HepG2 (cell line): ENCODE data around the gene COQ7. TPM values are rescaled to one million over a fixed set of nuclear protein-coding genes. Genes with fewer than 3 reads are reported as not detected.

ENCODE experiments used
- ADNP ChIP-seq: sonication (generic); formaldehyde crosslinking; IDR thresholded peaks from 2 replicates; pipeline ENCODE4 v1.4.0; 2020; ENCODE audit warnings: missing genetic modification reagents
- AGO2 ChIP-seq: fragments of 200-400 bp; formaldehyde crosslinking; optimal IDR thresholded peaks from 2 replicates; pipeline ENCODE3; 2017; ENCODE audit warnings: mild to moderate bottlenecking, low read depth, low read length, moderate library complexity
- ARNTL ChIP-seq: sonication (generic); formaldehyde crosslinking; IDR thresholded peaks from 2 replicates; pipeline ENCODE4 v1.4.0; 2020; ENCODE audit warnings: mild to moderate bottlenecking, missing genetic modification reagents
- CC2D1A ChIP-seq: sonication (generic); formaldehyde crosslinking; IDR thresholded peaks from 2 replicates; pipeline ENCODE4 v1.8.1; 2023; ENCODE audit warnings: mild to moderate bottlenecking, missing genetic modification reagents
- ERF ChIP-seq: IDR thresholded peaks from 2 replicates; pipeline ENCODE4 v1.6.1; 2018; ENCODE audit warnings: missing biosample characterization, missing genetic modification reagents
- KAT7 ChIP-seq: IDR thresholded peaks from 2 replicates; pipeline ENCODE4 v1.6.1; 2018; ENCODE audit warnings: borderline replicate concordance, missing compliant biosample characterization
- MED13 ChIP-seq: sonication (generic); formaldehyde crosslinking; IDR thresholded peaks from 2 replicates; pipeline ENCODE4 v1.5.0; 2020; ENCODE audit warnings: missing genetic modification reagents
- NFYC ChIP-seq: IDR thresholded peaks from 2 replicates; pipeline ENCODE4 v1.6.1; 2016; ENCODE audit warnings: missing genetic modification reagents, missing compliant biosample characterization
- RCOR2 ChIP-seq: IDR thresholded peaks from 2 replicates; pipeline ENCODE4 v1.6.1; 2016; ENCODE audit warnings: missing biosample characterization, missing genetic modification reagents
- RFXANK ChIP-seq: IDR thresholded peaks from 2 replicates; pipeline ENCODE4 v1.6.1; 2016
- SALL2 ChIP-seq: sonication (generic); formaldehyde crosslinking; IDR thresholded peaks from 2 replicates; pipeline ENCODE4 v1.8.1; 2023; ENCODE audit warnings: mild to moderate bottlenecking, missing genetic modification reagents, inconsistent platforms
- SIN3B ChIP-seq: fragments of 150-350 bp; IDR thresholded peaks from 2 replicates; pipeline ENCODE4 v1.6.1; 2014; ENCODE audit warnings: low read length
- SPEN ChIP-seq: sonication (generic); formaldehyde crosslinking; IDR thresholded peaks from 2 replicates; pipeline ENCODE4 v1.5.1; 2020; ENCODE audit warnings: low read depth, mild to moderate bottlenecking, missing genetic modification reagents
- SRSF1 ChIP-seq: fragments of 200-400 bp; formaldehyde crosslinking; optimal IDR thresholded peaks from 2 replicates; pipeline ENCODE3; 2017; ENCODE audit warnings: mild to moderate bottlenecking, low read depth, low read length, moderate library complexity
- STAT5B ChIP-seq: sonication (generic); formaldehyde crosslinking; IDR thresholded peaks from 2 replicates; pipeline ENCODE4 v1.4.0; 2020; ENCODE audit warnings: missing genetic modification reagents
- TCF7L2 ChIP-seq: IDR thresholded peaks from 2 replicates; pipeline ENCODE4 v1.6.1; 2011; ENCODE audit warnings: mild to moderate bottlenecking, low read depth, low read length, moderate library complexity
- TEAD3 ChIP-seq: optimal IDR thresholded peaks from 2 replicates; pipeline ENCODE3; 2016; ENCODE audit warnings: borderline replicate concordance
- YEATS2 ChIP-seq: sonication (generic); formaldehyde crosslinking; IDR thresholded peaks from 2 replicates; pipeline ENCODE4 v1.4.0; 2020; ENCODE audit warnings: missing genetic modification reagents, borderline replicate concordance
- ZC3H4 ChIP-seq: sonication (generic); formaldehyde crosslinking; IDR thresholded peaks from 2 replicates; pipeline ENCODE4 v1.4.0; 2020; ENCODE audit warnings: missing genetic modification reagents, borderline replicate concordance
- ZNF510 ChIP-seq: sonication (generic); formaldehyde crosslinking; IDR thresholded peaks from 2 replicates; pipeline ENCODE4 v1.4.0; 2020; ENCODE audit warnings: low read depth, mild to moderate bottlenecking, missing genetic modification reagents
- ZNF7 ChIP-seq: IDR thresholded peaks from 2 replicates; pipeline ENCODE4 v1.6.1; 2016; ENCODE audit warnings: missing biosample characterization, missing genetic modification reagents
- ZNF709 ChIP-seq: sonication (generic); formaldehyde crosslinking; IDR thresholded peaks from 2 replicates; pipeline ENCODE4 v1.5.0; 2020; ENCODE audit warnings: mild to moderate bottlenecking, missing genetic modification reagents
- ZNF841 ChIP-seq: sonication (generic); formaldehyde crosslinking; IDR thresholded peaks from 2 replicates; pipeline ENCODE4 v1.8.1; 2023; ENCODE audit warnings: missing genetic modification reagents, borderline replicate concordance
- polyA plus RNA-seq, 8 experiments: library from polyadenylated mRNA; depleted of rRNA in 3 of 8; stranded (reverse) in 7 of 8; unstranded in 1 of 8; fragments of >200 nt; fragmentation: Illumina TruSeq in 4 of 8; extraction: Trizol in 4 of 8; gene quantifications; 2 replicates each; pipeline versions ENCODE4 v1.2.1 to v1.2.3, GENCODE V29; 2011 to 2016; ENCODE audit warnings: low read depth in 4 of 8, missing spikeins in 1 of 8, mixed read lengths in 1 of 8; ENCODE audit not compliant: insufficient read depth in 1 of 8
- total RNA-seq, 5 experiments: library from RNA; depleted of rRNA; stranded (reverse); fragments of >200 nt; fragmentation: Illumina TruSeq; extraction: Trizol; gene quantifications; 2 replicates each; pipeline ENCODE4 v1.2.3, GENCODE V29; 2016; ENCODE audit warnings: low read depth in 1 of 5
- TF ChIP-seq, protein P1 (sequence below): sonication (generic); formaldehyde crosslinking; IDR thresholded peaks from 2 replicates; pipeline ENCODE4 v1.5.1; 2020; ENCODE audit warnings: missing genetic modification reagents, mild to moderate bottlenecking, borderline replicate concordance
- TF ChIP-seq, protein P2 (sequence below): sonication (generic); formaldehyde crosslinking; IDR thresholded peaks from 2 replicates; pipeline ENCODE4 v1.8.0; 2022; ENCODE audit warnings: missing genetic modification reagents, low read depth, mild to moderate bottlenecking, borderline replicate concordance
- TF ChIP-seq, protein P3 (sequence below): sonication (generic); formaldehyde crosslinking; IDR thresholded peaks from 2 replicates; pipeline ENCODE4 v1.4.0; 2020; ENCODE audit warnings: mild to moderate bottlenecking, missing genetic modification reagents
- TF ChIP-seq, protein P4 (sequence below): sonication (generic); formaldehyde crosslinking; IDR thresholded peaks from 2 replicates; pipeline ENCODE4 v1.4.0; 2020; ENCODE audit warnings: mild to moderate bottlenecking, missing genetic modification reagents

COQ7 gene
- total and polyA plus RNA-seq, 2 of the 13 experiments (the other 11 are each of a cell fraction or from before 2014, with no cell fraction given), result 20.1 to 45.7 TPM

DNA sequence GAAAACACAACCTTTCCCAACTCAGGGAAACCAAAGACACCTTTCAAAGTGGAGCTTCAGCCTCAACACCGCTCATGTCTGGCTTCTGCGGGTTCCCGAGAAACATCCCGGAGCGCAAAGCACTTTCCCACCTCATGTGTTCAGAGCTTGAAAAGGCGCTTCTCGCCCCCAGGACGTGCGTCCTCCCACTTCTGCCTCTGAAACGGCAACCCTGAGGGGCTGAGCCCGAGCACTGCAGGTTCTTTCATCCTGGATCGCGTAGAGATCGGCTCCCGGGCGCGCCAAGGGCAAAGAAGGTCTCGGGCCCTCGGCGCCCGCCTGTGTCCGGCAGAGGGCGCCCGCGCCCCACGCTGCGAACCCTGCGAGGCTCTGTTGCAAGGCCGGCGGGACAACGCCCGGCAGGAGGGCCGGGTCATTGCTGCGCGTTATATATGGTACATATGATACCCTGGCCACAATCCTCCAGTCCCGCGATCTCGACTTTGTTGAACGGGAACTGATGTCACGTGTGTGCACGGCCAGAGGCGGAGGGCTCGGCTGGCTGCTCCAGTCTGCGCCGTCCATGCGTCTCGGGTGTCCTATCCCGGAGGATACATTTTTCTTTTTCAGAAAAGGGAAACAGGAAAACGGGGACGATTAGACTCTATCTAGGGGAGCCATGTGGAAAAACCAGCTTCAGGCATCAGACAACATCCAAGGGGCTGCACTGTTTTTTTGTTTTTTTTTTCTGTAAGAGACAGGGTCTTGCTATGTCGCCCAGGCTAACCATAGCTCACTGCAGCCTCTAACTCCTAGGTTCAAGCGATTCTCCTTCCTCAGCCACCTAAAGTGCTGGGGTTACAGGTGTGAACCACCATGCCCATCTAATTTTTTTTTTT, 19.1 kb downstream of the COQ7 start (continued):
- TF ChIP-seq, protein P1, sequence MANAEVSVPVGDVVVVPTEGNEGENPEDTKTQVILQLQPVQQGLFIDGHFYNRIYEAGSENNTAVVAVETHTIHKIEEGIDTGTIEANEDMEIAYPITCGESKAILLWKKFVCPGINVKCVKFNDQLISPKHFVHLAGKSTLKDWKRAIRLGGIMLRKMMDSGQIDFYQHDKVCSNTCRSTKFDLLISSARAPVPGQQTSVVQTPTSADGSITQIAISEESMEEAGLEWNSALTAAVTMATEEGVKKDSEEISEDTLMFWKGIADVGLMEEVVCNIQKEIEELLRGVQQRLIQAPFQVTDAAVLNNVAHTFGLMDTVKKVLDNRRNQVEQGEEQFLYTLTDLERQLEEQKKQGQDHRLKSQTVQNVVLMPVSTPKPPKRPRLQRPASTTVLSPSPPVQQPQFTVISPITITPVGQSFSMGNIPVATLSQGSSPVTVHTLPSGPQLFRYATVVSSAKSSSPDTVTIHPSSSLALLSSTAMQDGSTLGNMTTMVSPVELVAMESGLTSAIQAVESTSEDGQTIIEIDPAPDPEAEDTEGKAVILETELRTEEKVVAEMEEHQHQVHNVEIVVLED (CRISPR knock-in tag), result peak; percentile 70; the same call in 1 of the 2 replicates
- peak; percentile 46 for TF ChIP-seq AGO2
- TF ChIP-seq SPEN, result peak; percentile 88
- TF ChIP-seq, protein P2, sequence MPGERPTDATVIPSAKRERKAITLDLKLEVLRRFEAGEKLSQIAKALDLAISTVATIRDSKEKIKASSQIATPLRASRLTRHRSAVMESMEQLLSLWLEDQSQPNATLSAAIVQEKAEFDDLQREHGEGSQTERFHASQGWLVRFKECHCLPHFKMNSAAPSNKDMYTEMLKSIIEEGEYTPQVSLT (CRISPR knock-in tag), result no peak
- no peak; the same call in 1 of the 2 replicates for TF ChIP-seq RCOR2
- TF ChIP-seq, protein P3, sequence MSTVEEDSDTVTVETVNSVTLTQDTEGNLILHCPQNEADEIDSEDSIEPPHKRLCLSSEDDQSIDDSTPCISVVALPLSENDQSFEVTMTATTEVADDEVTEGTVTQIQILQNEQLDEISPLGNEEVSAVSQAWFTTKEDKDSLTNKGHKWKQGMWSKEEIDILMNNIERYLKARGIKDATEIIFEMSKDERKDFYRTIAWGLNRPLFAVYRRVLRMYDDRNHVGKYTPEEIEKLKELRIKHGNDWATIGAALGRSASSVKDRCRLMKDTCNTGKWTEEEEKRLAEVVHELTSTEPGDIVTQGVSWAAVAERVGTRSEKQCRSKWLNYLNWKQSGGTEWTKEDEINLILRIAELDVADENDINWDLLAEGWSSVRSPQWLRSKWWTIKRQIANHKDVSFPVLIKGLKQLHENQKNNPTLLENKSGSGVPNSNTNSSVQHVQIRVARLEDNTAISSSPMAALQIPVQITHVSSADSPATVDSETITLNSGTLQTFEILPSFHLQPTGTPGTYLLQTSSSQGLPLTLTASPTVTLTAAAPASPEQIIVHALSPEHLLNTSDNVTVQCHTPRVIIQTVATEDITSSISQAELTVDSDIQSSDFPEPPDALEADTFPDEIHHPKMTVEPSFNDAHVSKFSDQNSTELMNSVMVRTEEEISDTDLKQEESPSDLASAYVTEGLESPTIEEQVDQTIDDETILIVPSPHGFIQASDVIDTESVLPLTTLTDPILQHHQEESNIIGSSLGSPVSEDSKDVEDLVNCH (CRISPR knock-in tag), result no peak; the same call in 1 of the 2 replicates
- TF ChIP-seq TEAD3 (CRISPR knock-in tag), result peak; percentile 85
- TF ChIP-seq ZNF709, result peak; percentile 90
- TF ChIP-seq MED13 (CRISPR knock-in tag), result peak; percentile 39; the same call in 1 of the 2 replicates
- TF ChIP-seq YEATS2 (CRISPR knock-in tag), result peak; percentile 81; the same call in 1 of the 2 replicates
- TF ChIP-seq ARNTL, result peak; percentile 78; the same call in 1 of the 2 replicates
- TF ChIP-seq KAT7 (CRISPR knock-in tag), result no peak
- TF ChIP-seq, protein P4, sequence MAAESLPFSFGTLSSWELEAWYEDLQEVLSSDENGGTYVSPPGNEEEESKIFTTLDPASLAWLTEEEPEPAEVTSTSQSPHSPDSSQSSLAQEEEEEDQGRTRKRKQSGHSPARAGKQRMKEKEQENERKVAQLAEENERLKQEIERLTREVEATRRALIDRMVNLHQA, result peak; percentile 34; the same call in 1 of the 2 replicates
- 0 out of 2 replicates have a peak, but pooled peaks have one; percentile 47 for TF ChIP-seq SIN3B
- TF ChIP-seq ZC3H4, result peak; percentile 77; the same call in 1 of the 2 replicates
- no peak for TF ChIP-seq TCF7L2
- TF ChIP-seq ADNP (CRISPR knock-in tag), result peak; percentile 41; the same call in 1 of the 2 replicates
- no peak for TF ChIP-seq SRSF1
- no peak for TF ChIP-seq CC2D1A (CRISPR knock-in tag)
- peak; percentile 93 for TF ChIP-seq ERF (CRISPR knock-in tag)
- TF ChIP-seq SALL2 (CRISPR knock-in tag), result peak; percentile 94
- no peak for TF ChIP-seq ZNF7
- no peak for TF ChIP-seq STAT5B
- TF ChIP-seq ZNF841 (CRISPR knock-in tag), result no peak
- TF ChIP-seq RFXANK (CRISPR knock-in tag), result 0 out of 2 replicates have a peak, but pooled peaks have one; percentile 24
- peak; percentile 52; the same call in 1 of the 2 replicates for TF ChIP-seq NFYC (CRISPR knock-in tag)
- TF ChIP-seq ZNF510 (CRISPR knock-in tag), result peak; percentile 87; the same call in 1 of the 2 replicates
